B cell (primary cell): ENCODE data around the gene KRTAP5-8. TPM values are rescaled to one million over a fixed set of nuclear protein-coding genes. Genes with fewer than 3 reads are reported as not detected.

Experiments used
- ATAC-seq: fragments of 200-7000 bp; cut with Tn5 transposase; one replicate; pipeline ENCODE4 v1.10.0; 2021; ENCODE audit warnings: low read depth, mild to moderate bottlenecking, moderate number of reproducible peaks, moderate library complexity
- CTCF ChIA-PET: fragments of 350-600 bp; sonication (Branson Sonifier 250); formaldehyde crosslinking; loops from one replicate; lab custom pipeline; 2021; ENCODE audit warnings: antibody characterized with exemption, inconsistent platforms; lab: Charles Lee
- POLR2A ChIA-PET: fragments of 350-600 bp; sonication (Branson Sonifier 250); formaldehyde crosslinking; loops from one replicate; lab custom pipeline; 2021; ENCODE audit warnings: antibody characterized with exemption; lab: Charles Lee
- DNase-seq: peaks from one replicate; pipeline ENCODE4 v3.0.0; 2013
- H2AFZ ChIP-seq: 2 replicates; pipeline ENCODE4 v1.6.1; 2012; ENCODE audit warnings: mild to moderate bottlenecking, low read depth, low read length; ENCODE audit not compliant: insufficient read depth, poor library complexity, severe bottlenecking
- H3K27ac ChIP-seq, 2 donors: 1 replicate in 1 of 2; 2 replicates in 1 of 2; pipeline ENCODE4 v1.5.1; 2012 to 2013; ENCODE audit warnings: low read length in 2 of 2, mild to moderate bottlenecking in 2 of 2, moderate library complexity in 1 of 2
- H3K27me3 ChIP-seq, 4 experiments: fragments of 200-600 bp in 1 of 4; sonication (generic) in 1 of 4; replicated peaks in 1 of 4; 1 replicate in 2 of 4; 2 replicates in 2 of 4; pipeline versions ENCODE4 v1.6.1 to v1.7.0; 2013 to 2016; ENCODE audit warnings: low read length in 3 of 4, mild to moderate bottlenecking in 2 of 4, mixed read lengths in 1 of 4, moderate library complexity in 1 of 4; ENCODE audit not compliant: insufficient read depth in 4 of 4, control insufficient read depth in 3 of 4; ENCODE audit errors: control extremely low read depth in 1 of 4
- H3K36me3 ChIP-seq, 2 experiments: replicated peaks in 1 of 2; 1 replicate in 1 of 2; 2 replicates in 1 of 2; pipeline versions ENCODE4 v1.6.1 to v1.7.1; 2013; ENCODE audit warnings: low read length in 1 of 2; ENCODE audit not compliant: insufficient read depth in 2 of 2, control insufficient read depth in 1 of 2; ENCODE audit errors: control extremely low read depth in 1 of 2, extremely low read depth in 1 of 2
- H3K4me1 ChIP-seq, 2 donors: fragments of 200-600 bp in 1 of 2; sonication (generic) in 1 of 2; 1 replicate in 1 of 2; 2 replicates in 1 of 2; pipeline versions ENCODE4 v1.5.1 to v1.6.1; 2013 to 2017; ENCODE audit warnings: low read length in 2 of 2; ENCODE audit not compliant: control insufficient read depth in 2 of 2, insufficient read depth in 2 of 2
- H3K4me2 ChIP-seq: replicated peaks from 2 replicates; pipeline ENCODE3; 2012; ENCODE audit warnings: mild to moderate bottlenecking, low read depth, low read length; ENCODE audit not compliant: poor library complexity, severe bottlenecking
- H3K4me3 ChIP-seq, 5 experiments: fragments of 200-600 bp in 1 of 5; sonication (generic) in 1 of 5; 1 replicate in 3 of 5; 2 replicates in 2 of 5; pipeline versions ENCODE4 v1.5.1 to v1.7.0; 2011 to 2016; ENCODE audit warnings: low read length in 4 of 5, mild to moderate bottlenecking in 4 of 5, low read depth in 2 of 5, control low read depth in 1 of 5, moderate library complexity in 1 of 5; ENCODE audit not compliant: insufficient read depth in 1 of 5; ENCODE audit errors: control extremely low read depth in 1 of 5, extremely low read depth in 1 of 5
- H3K79me2 ChIP-seq: fragments of 200-600 bp; sonication (generic); one replicate; pipeline ENCODE4 v1.6.0; 2016; ENCODE audit warnings: low read length; ENCODE audit not compliant: control insufficient read depth, insufficient read depth
- H3K9ac ChIP-seq: fragments of 200-600 bp; sonication (generic); 2 replicates; pipeline ENCODE4 v1.6.1; 2017; ENCODE audit warnings: mild to moderate bottlenecking, low read length, moderate library complexity
- H3K9me3 ChIP-seq, 3 donors: one replicate each; pipeline versions ENCODE4 v1.6.1 to v1.7.1; 2013; ENCODE audit warnings: low read length in 2 of 3; ENCODE audit not compliant: control insufficient read depth in 2 of 3, insufficient read depth in 1 of 3; ENCODE audit errors: control extremely low read depth in 1 of 3
- H4K20me1 ChIP-seq: 2 replicates; pipeline ENCODE4 v1.6.0; 2012; ENCODE audit warnings: mild to moderate bottlenecking, low read length; ENCODE audit not compliant: insufficient read depth, control insufficient read depth, poor library complexity, severe bottlenecking
- H3K27ac Mint-ChIP-seq: one replicate; pipeline ENCODE4 v1.8.0; 2021; ENCODE audit warnings: mixed read lengths
- H3K27me3 Mint-ChIP-seq: one replicate; pipeline ENCODE4 v1.8.0; 2021; ENCODE audit warnings: mixed read lengths
- H3K4me1 Mint-ChIP-seq: one replicate; pipeline ENCODE4 v1.8.0; 2021; ENCODE audit warnings: mixed read lengths
- H3K4me3 Mint-ChIP-seq: one replicate; pipeline ENCODE4 v1.8.0; 2021; ENCODE audit warnings: mixed read lengths
- H3K9me3 Mint-ChIP-seq: one replicate; pipeline ENCODE4 v1.8.0; 2022; ENCODE audit warnings: mixed read lengths; ENCODE audit not compliant: insufficient read depth
- CTCF ChIP-seq: fragments of 200-600 bp; IDR thresholded peaks from one replicate; pipeline ENCODE4 v1.8.0; 2022; ENCODE audit warnings: antibody characterized with exemption, mild to moderate bottlenecking
- EZH2 ChIP-seq: IDR thresholded peaks from 2 replicates; pipeline ENCODE4 v1.6.1; 2012; ENCODE audit warnings: borderline replicate concordance, low read depth, mild to moderate bottlenecking, moderate library complexity, low read length; ENCODE audit not compliant: insufficient read depth, poor library complexity, severe bottlenecking
- WGBS: methylation state at CpG from one replicate; pipeline ENCODE4 v1.1.5; 2013; ENCODE audit warnings: missing lambda C conversion rate; ENCODE audit not compliant: insufficient coverage; 5-methylcytosine and 5-hydroxymethylcytosine counted together
- intact Hi-C: fragments of 100-400 bp; cut with micrococcal nuclease; formaldehyde crosslinking; loops from one replicate; pipeline ENCODE4 v1.10.0; 2022
- polyA plus RNA-seq: library from polyadenylated mRNA; depleted of rRNA; stranded (reverse); fragments of >200 nt; gene quantifications from 2 replicates; pipeline ENCODE4 v1.2.3, GENCODE V29; 2012
- total RNA-seq, 2 donors: library from RNA; stranded (reverse); fragments of 120-200 nt in 1 of 2; gene quantifications; 1 replicate in 1 of 2; 2 replicates in 1 of 2; pipeline versions ENCODE4 v1.2.3 to v1.2.4, GENCODE V29; 2013 to 2022

KRTAP5-8 gene
- total and polyA plus RNA-seq, 2 donors (not counting 1 experiment from before 2014, with no cell fraction given) = 0.10 to 0.49 TPM

GRCh38 chr11:71489311-71490043 lies 48.3 kb upstream of the KRTAP5-8 start:
- DNase-seq (no peak), ATAC-seq (no peak)

More at GRCh38 chr11:71489311-71490043, 48.3 kb upstream of the KRTAP5-8 start:
- H3K9ac ChIP-seq = no peak overlapping the region
- Mint-ChIP-seq H3K27ac (no peak overlapping the region), H3K27me3 (no peaks in the 10 kb centered on the region), H3K4me1 (no peaks in the 10 kb centered on the region), H3K4me3 (no peak overlapping the region), H3K9me3 (no peaks in the 10 kb centered on the region)
- no peak overlapping the region for H3K27ac ChIP-seq
- no peaks in the 10 kb centered on the region for H3K79me2 ChIP-seq
- WGBS = 76% methylated on average over 10 of the region's 15 CpGs
- no peaks in the 10 kb centered on the region for H3K9me3 ChIP-seq
- no peak overlapping the region for H2AFZ ChIP-seq
- H4K20me1 ChIP-seq = no peaks in the 10 kb centered on the region
- H3K4me2 ChIP-seq = no peak overlapping the region
- no peaks in the 10 kb centered on the region for H3K4me1 ChIP-seq
- CTCF ChIA-PET = no interaction called here
- H3K36me3 ChIP-seq = peaks cover 0 to 64% of the 10 kb centered on the region in 2 experiments
- TF ChIP-seq EZH2 (no peak), CTCF (no peak)
- no peak overlapping the region for H3K4me3 ChIP-seq
- intact Hi-C loops = no loop called here
- POLR2A ChIA-PET = no interaction called here
- H3K27me3 ChIP-seq = no peaks in the 10 kb centered on the region
